B cell (primary cell): ENCODE measurements around the gene SLC16A7. TPM values are rescaled to one million over a fixed set of nuclear protein-coding genes. Genes with fewer than 3 reads are reported as not detected.

Experiments used
- ATAC-seq: fragments of 200-7000 bp; cut with Tn5 transposase; one replicate; pipeline ENCODE4 v1.10.0; 2021; ENCODE audit warnings: low read depth, mild to moderate bottlenecking, moderate number of reproducible peaks, moderate library complexity
- CTCF ChIA-PET: fragments of 350-600 bp; sonication (Branson Sonifier 250); formaldehyde crosslinking; loops from one replicate; lab custom pipeline; 2021; ENCODE audit warnings: antibody characterized with exemption, inconsistent platforms; lab: Charles Lee
- POLR2A ChIA-PET: fragments of 350-600 bp; sonication (Branson Sonifier 250); formaldehyde crosslinking; loops from one replicate; lab custom pipeline; 2021; ENCODE audit warnings: antibody characterized with exemption; lab: Charles Lee
- DNase-seq: peaks from one replicate; pipeline ENCODE4 v3.0.0; 2013
- H2AFZ ChIP-seq: 2 replicates; pipeline ENCODE4 v1.6.1; 2012; ENCODE audit warnings: mild to moderate bottlenecking, low read depth, low read length; ENCODE audit not compliant: insufficient read depth, poor library complexity, severe bottlenecking
- H3K27ac ChIP-seq, 2 donors: 1 replicate in 1 of 2; 2 replicates in 1 of 2; pipeline ENCODE4 v1.5.1; 2012 to 2013; ENCODE audit warnings: low read length in 2 of 2, mild to moderate bottlenecking in 2 of 2, moderate library complexity in 1 of 2
- H3K27me3 ChIP-seq, 4 experiments: fragments of 200-600 bp in 1 of 4; sonication (generic) in 1 of 4; replicated peaks in 1 of 4; 1 replicate in 2 of 4; 2 replicates in 2 of 4; pipeline versions ENCODE4 v1.6.1 to v1.7.0; 2013 to 2016; ENCODE audit warnings: low read length in 3 of 4, mild to moderate bottlenecking in 2 of 4, mixed read lengths in 1 of 4, moderate library complexity in 1 of 4; ENCODE audit not compliant: insufficient read depth in 4 of 4, control insufficient read depth in 3 of 4; ENCODE audit errors: control extremely low read depth in 1 of 4
- H3K36me3 ChIP-seq, 2 experiments: replicated peaks in 1 of 2; 1 replicate in 1 of 2; 2 replicates in 1 of 2; pipeline versions ENCODE4 v1.6.1 to v1.7.1; 2013; ENCODE audit warnings: low read length in 1 of 2; ENCODE audit not compliant: insufficient read depth in 2 of 2, control insufficient read depth in 1 of 2; ENCODE audit errors: control extremely low read depth in 1 of 2, extremely low read depth in 1 of 2
- H3K4me1 ChIP-seq, 2 donors: fragments of 200-600 bp in 1 of 2; sonication (generic) in 1 of 2; 1 replicate in 1 of 2; 2 replicates in 1 of 2; pipeline versions ENCODE4 v1.5.1 to v1.6.1; 2013 to 2017; ENCODE audit warnings: low read length in 2 of 2; ENCODE audit not compliant: control insufficient read depth in 2 of 2, insufficient read depth in 2 of 2
- H3K4me2 ChIP-seq: replicated peaks from 2 replicates; pipeline ENCODE3; 2012; ENCODE audit warnings: mild to moderate bottlenecking, low read depth, low read length; ENCODE audit not compliant: poor library complexity, severe bottlenecking
- H3K4me3 ChIP-seq, 5 experiments: fragments of 200-600 bp in 1 of 5; sonication (generic) in 1 of 5; 1 replicate in 3 of 5; 2 replicates in 2 of 5; pipeline versions ENCODE4 v1.5.1 to v1.7.0; 2011 to 2016; ENCODE audit warnings: low read length in 4 of 5, mild to moderate bottlenecking in 4 of 5, low read depth in 2 of 5, control low read depth in 1 of 5, moderate library complexity in 1 of 5; ENCODE audit not compliant: insufficient read depth in 1 of 5; ENCODE audit errors: control extremely low read depth in 1 of 5, extremely low read depth in 1 of 5
- H3K79me2 ChIP-seq: fragments of 200-600 bp; sonication (generic); one replicate; pipeline ENCODE4 v1.6.0; 2016; ENCODE audit warnings: low read length; ENCODE audit not compliant: control insufficient read depth, insufficient read depth
- H3K9ac ChIP-seq: fragments of 200-600 bp; sonication (generic); 2 replicates; pipeline ENCODE4 v1.6.1; 2017; ENCODE audit warnings: mild to moderate bottlenecking, low read length, moderate library complexity
- H3K9me3 ChIP-seq, 3 donors: one replicate each; pipeline versions ENCODE4 v1.6.1 to v1.7.1; 2013; ENCODE audit warnings: low read length in 2 of 3; ENCODE audit not compliant: control insufficient read depth in 2 of 3, insufficient read depth in 1 of 3; ENCODE audit errors: control extremely low read depth in 1 of 3
- H4K20me1 ChIP-seq: 2 replicates; pipeline ENCODE4 v1.6.0; 2012; ENCODE audit warnings: mild to moderate bottlenecking, low read length; ENCODE audit not compliant: insufficient read depth, control insufficient read depth, poor library complexity, severe bottlenecking
- H3K27ac Mint-ChIP-seq: one replicate; pipeline ENCODE4 v1.8.0; 2021; ENCODE audit warnings: mixed read lengths
- H3K27me3 Mint-ChIP-seq: one replicate; pipeline ENCODE4 v1.8.0; 2021; ENCODE audit warnings: mixed read lengths
- H3K4me1 Mint-ChIP-seq: one replicate; pipeline ENCODE4 v1.8.0; 2021; ENCODE audit warnings: mixed read lengths
- H3K4me3 Mint-ChIP-seq: one replicate; pipeline ENCODE4 v1.8.0; 2021; ENCODE audit warnings: mixed read lengths
- H3K9me3 Mint-ChIP-seq: one replicate; pipeline ENCODE4 v1.8.0; 2022; ENCODE audit warnings: mixed read lengths; ENCODE audit not compliant: insufficient read depth
- EZH2 ChIP-seq: IDR thresholded peaks from 2 replicates; pipeline ENCODE4 v1.6.1; 2012; ENCODE audit warnings: borderline replicate concordance, low read depth, mild to moderate bottlenecking, moderate library complexity, low read length; ENCODE audit not compliant: insufficient read depth, poor library complexity, severe bottlenecking
- WGBS: methylation state at CpG from one replicate; pipeline ENCODE4 v1.1.5; 2013; ENCODE audit warnings: missing lambda C conversion rate; ENCODE audit not compliant: insufficient coverage; 5-methylcytosine and 5-hydroxymethylcytosine counted together
- intact Hi-C: fragments of 100-400 bp; cut with micrococcal nuclease; formaldehyde crosslinking; loops from one replicate; pipeline ENCODE4 v1.10.0; 2022
- polyA plus RNA-seq: library from polyadenylated mRNA; depleted of rRNA; stranded (reverse); fragments of >200 nt; gene quantifications from 2 replicates; pipeline ENCODE4 v1.2.3, GENCODE V29; 2012
- total RNA-seq, 2 donors: library from RNA; stranded (reverse); fragments of 120-200 nt in 1 of 2; gene quantifications; 1 replicate in 1 of 2; 2 replicates in 1 of 2; pipeline versions ENCODE4 v1.2.3 to v1.2.4, GENCODE V29; 2013 to 2022
- TF ChIP-seq, protein P1 (sequence below): fragments of 200-600 bp; IDR thresholded peaks from one replicate; pipeline ENCODE4 v1.8.0; 2022; ENCODE audit warnings: antibody characterized with exemption, mild to moderate bottlenecking

Gene SLC16A7
- total and polyA plus RNA-seq, 2 donors (not counting 1 experiment from before 2014, with no cell fraction given), result 11.6 to 32.7 TPM

DNA sequence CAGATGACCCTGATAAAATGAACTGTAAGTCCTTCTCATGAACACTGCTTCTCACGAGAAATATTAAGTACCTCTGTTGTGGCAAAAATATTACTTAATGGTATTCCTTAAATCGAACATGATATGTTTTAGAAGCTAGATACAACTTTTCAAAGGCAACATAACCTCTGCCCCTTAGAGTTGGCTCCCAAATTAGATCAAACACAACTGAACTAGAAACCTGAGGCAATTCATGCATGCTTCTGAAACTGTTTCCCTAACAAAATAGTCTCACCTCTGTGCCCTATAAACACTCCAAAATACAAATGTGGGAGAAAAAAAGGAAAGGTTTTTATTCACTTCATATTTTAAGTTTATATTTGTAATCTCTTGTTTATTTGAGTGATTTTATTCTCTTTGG lies 121.6 kb downstream of the SLC16A7 start:
- Mint-ChIP-seq H3K4me1 (no peaks in the 10 kb centered on the region), H3K4me3 (no peak overlapping the region), H3K27ac (no peak overlapping the region), H3K9me3 (no peaks in the 10 kb centered on the region), H3K27me3 (no peaks in the 10 kb centered on the region)
- H3K27ac ChIP-seq, result no peak overlapping the region
- ATAC-seq (no peak), DNase-seq (no peak)
- peaks cover 0 to 4% of the 10 kb centered on the region in 2 experiments for H3K36me3 ChIP-seq
- H3K4me3 ChIP-seq, result no peak overlapping the region
- TF ChIP-seq EZH2, result no peak
- TF ChIP-seq, protein P1, sequence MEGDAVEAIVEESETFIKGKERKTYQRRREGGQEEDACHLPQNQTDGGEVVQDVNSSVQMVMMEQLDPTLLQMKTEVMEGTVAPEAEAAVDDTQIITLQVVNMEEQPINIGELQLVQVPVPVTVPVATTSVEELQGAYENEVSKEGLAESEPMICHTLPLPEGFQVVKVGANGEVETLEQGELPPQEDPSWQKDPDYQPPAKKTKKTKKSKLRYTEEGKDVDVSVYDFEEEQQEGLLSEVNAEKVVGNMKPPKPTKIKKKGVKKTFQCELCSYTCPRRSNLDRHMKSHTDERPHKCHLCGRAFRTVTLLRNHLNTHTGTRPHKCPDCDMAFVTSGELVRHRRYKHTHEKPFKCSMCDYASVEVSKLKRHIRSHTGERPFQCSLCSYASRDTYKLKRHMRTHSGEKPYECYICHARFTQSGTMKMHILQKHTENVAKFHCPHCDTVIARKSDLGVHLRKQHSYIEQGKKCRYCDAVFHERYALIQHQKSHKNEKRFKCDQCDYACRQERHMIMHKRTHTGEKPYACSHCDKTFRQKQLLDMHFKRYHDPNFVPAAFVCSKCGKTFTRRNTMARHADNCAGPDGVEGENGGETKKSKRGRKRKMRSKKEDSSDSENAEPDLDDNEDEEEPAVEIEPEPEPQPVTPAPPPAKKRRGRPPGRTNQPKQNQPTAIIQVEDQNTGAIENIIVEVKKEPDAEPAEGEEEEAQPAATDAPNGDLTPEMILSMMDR, result no peak
- CTCF ChIA-PET, result no interaction called here
- POLR2A ChIA-PET, result no interaction called here
- no peaks in the 10 kb centered on the region for H3K9me3 ChIP-seq
- intact Hi-C loops, result no loop called here
- H2AFZ ChIP-seq, result no peak overlapping the region
- no peak overlapping the region for H3K9ac ChIP-seq
- no peaks in the 10 kb centered on the region for H3K27me3 ChIP-seq
- WGBS, result no CpG with 5 or more reads among the region's 2 CpGs
- H3K79me2 ChIP-seq, result peaks cover 11% of the 10 kb centered on the region
- peaks cover 4% of the 10 kb centered on the region for H4K20me1 ChIP-seq
- no peaks in the 10 kb centered on the region for H3K4me1 ChIP-seq
- H3K4me2 ChIP-seq, result no peak overlapping the region

DNA sequence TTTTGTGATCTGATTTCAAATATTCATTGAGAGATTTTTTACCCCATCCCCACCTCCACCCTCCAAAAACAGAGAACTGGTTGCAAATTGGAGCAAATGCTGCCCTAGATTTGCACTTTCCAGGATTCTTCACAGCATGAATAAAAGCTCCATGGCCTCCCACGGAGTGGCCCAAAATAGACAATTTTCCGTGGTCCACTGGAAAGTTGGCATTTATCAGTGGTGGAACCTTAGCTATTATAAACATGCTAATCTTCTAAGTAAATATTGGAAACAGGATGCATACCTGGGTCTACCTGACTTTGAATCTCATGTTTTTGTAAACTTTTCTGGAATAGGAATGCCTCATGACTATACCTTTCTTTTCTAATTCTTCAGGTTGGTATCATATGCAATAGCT lies 123.9 kb downstream of the SLC16A7 start:
- no peaks in the 10 kb centered on the region for H3K27me3 ChIP-seq
- no peaks in the 10 kb centered on the region for H3K27me3 Mint-ChIP-seq
- POLR2A ChIA-PET, result no interaction called here
- no peak overlapping the region for H3K4me3 Mint-ChIP-seq
- H3K27ac ChIP-seq, result no peak overlapping the region
- H3K27ac Mint-ChIP-seq, result no peak overlapping the region
- no CpG with 5 or more reads among the region's 2 CpGs for WGBS
- H3K4me3 ChIP-seq, result no peak overlapping the region
- H3K9me3 ChIP-seq, result no peaks in the 10 kb centered on the region
- H3K4me1 ChIP-seq, result no peaks in the 10 kb centered on the region
- CTCF ChIA-PET, result no interaction called here
- no peak overlapping the region for H3K9ac ChIP-seq
- H3K4me2 ChIP-seq, result no peak overlapping the region
- H3K9me3 Mint-ChIP-seq, result no peaks in the 10 kb centered on the region
- H2AFZ ChIP-seq, result no peak overlapping the region
- TF ChIP-seq EZH2, result no peak
- TF ChIP-seq, protein P1, result no peak
- H4K20me1 ChIP-seq, result peaks cover 4% of the 10 kb centered on the region
- intact Hi-C loops, result no loop called here
- H3K36me3 ChIP-seq, result no peaks in the 10 kb centered on the region
- peaks cover 11% of the 10 kb centered on the region for H3K79me2 ChIP-seq
- ATAC-seq (no peak), DNase-seq (no peak)
- H3K4me1 Mint-ChIP-seq, result no peaks in the 10 kb centered on the region
